Heart right ventricle (tissue), 16 donors: ENCODE data around the gene COL10A1. TPM values are rescaled to one million over a fixed set of nuclear protein-coding genes. Genes with fewer than 3 reads are reported as not detected.

ENCODE experiments used
- ATAC-seq, 8 donors: fragments of 200-7000 bp; cut with Tn5 transposase; one replicate each; pipeline ENCODE4 v1.9.1; 2020; ENCODE audit warnings: mild to moderate bottlenecking in 8 of 8, moderate library complexity in 8 of 8, moderate number of reproducible peaks in 1 of 8
- DNase-seq, 2 donors: peaks; one replicate each; pipeline ENCODE4 v3.0.0-alpha.2; 2020
- H3K27ac ChIP-seq, 10 donors: fragments of 200-600 bp; sonication (generic) in 2 of 10; one replicate each; pipeline versions ENCODE4 v1.5.0 to v1.8.0; 2020 to 2022; ENCODE audit warnings: mild to moderate bottlenecking in 3 of 10
- H3K27me3 ChIP-seq, 7 donors: fragments of 200-600 bp; one replicate each; pipeline ENCODE4 v1.8.0; 2021 to 2022; ENCODE audit warnings: mild to moderate bottlenecking in 2 of 7
- H3K36me3 ChIP-seq, 9 donors: fragments of 200-600 bp; sonication (generic) in 1 of 9; one replicate each; pipeline versions ENCODE4 v1.5.0 to v1.8.0; 2020 to 2022; ENCODE audit warnings: mild to moderate bottlenecking in 2 of 9
- H3K4me1 ChIP-seq, 9 donors: fragments of 200-600 bp; sonication (generic) in 1 of 9; one replicate each; pipeline versions ENCODE4 v1.5.0 to v1.8.0; 2020 to 2022; ENCODE audit warnings: mild to moderate bottlenecking in 4 of 9
- H3K4me3 ChIP-seq, 10 donors: fragments of 200-600 bp; sonication (generic) in 2 of 10; one replicate each; pipeline versions ENCODE4 v1.5.0 to v1.8.0; 2020 to 2022; ENCODE audit warnings: mild to moderate bottlenecking in 7 of 10, moderate library complexity in 2 of 10
- H3K9me3 ChIP-seq, 11 donors: fragments of 200-600 bp in 10 of 11; sonication (generic) in 2 of 11; one replicate each; pipeline versions ENCODE4 v1.5.0 to v1.8.0; 2013 to 2022; ENCODE audit warnings: mild to moderate bottlenecking in 2 of 11, control low read depth in 1 of 11, moderate library complexity in 1 of 11
- CTCF ChIP-seq, 9 donors: fragments of 200-600 bp; sonication (generic) in 2 of 9; IDR thresholded peaks; one replicate each; pipeline versions ENCODE4 v1.5.0 to v1.8.0; 2021 to 2022; ENCODE audit warnings: antibody characterized with exemption in 9 of 9, mild to moderate bottlenecking in 5 of 9, moderate library complexity in 1 of 9
- WGBS, 2 donors: extraction: QIAGEN DNeasy Blood & Tissue Kit; methylation state at CpG; one replicate each; pipeline ENCODE4 v1.1.7; 2013; ENCODE audit warnings: inconsistent platforms in 1 of 2; 5-methylcytosine and 5-hydroxymethylcytosine counted together
- intact Hi-C, 10 donors: fragments of 100-400 bp; cut with DNase I; formaldehyde crosslinking; loops; one replicate each; pipeline versions ENCODE4 v1.11.1 to v1.14.2; 2022
- polyA plus RNA-seq, 2 donors: library from polyadenylated mRNA; stranded (reverse); fragments of 200-250 nt; gene quantifications; one replicate each; pipeline ENCODE4 v1.2.3, GENCODE V29; 2013
- total RNA-seq, 10 donors: library from RNA; stranded (reverse); fragmentation: NEBNext Ultra II Directional in 3 of 10; extraction: Animal tissue kit (Norgen Biotek cat#: 25700) in 3 of 10; gene quantifications; one replicate each; pipeline versions ENCODE4 v1.2.1 to v1.2.4, GENCODE V29; 2021 to 2023
- donor health status: Arrhythmogenic right ventricular cardiomyopathy.
- donor health status: ischemic (EF 13 %, LVEDD 7.1; RV severe dilation, severe dysfunction).
- donor health status: healthy with polysubstance abuse.
- donor health status: DM: no; HTN: yes; CAD: no.
- donor health status: DM: no; HTN: no; CAD: no.
- donor health status: ischemic (EF 25% LVEDD 6.9; RV normal size, moderate dysfunction).
- donor health status: ischemic (EF 25% LVEDD 5.7; RV mildly dilated, moderate dysfunction).
- donor health status: healthy.
- donor health status: DM: yes; HTN: yes; CAD: no.
- donor health status: Ischemic cardiomyopathy.
- donor health status: ischemic (EF 35%, LVEDD 5.7; RV mildly dilated, moderate dysfunction).
- donor health status: nonischemic (EF 11% LVEDD 7.7; RV severe dilation, severe dysfunction).
- donor health status: DM: yes; HTN: yes; CAD: no.
- donor health status: PGD.
- donor health status: ischemic (EF 29% LVEDD 5.4; RV normal size, mild dysfunction).
- donor health status: nonischemic (EF 23%, LVEDD 6.1; RV moderate dilation, normal function).

COL10A1 gene
- total and polyA plus RNA-seq, 12 donors: 0.01 to 3.1 (median 0.15) TPM; not detected in 5

- DNase-seq: no peak
- H3K36me3 ChIP-seq: peaks cover 0 to 32% (median 15%) of the 10 kb centered on the region in 9 donors
- H3K9me3 ChIP-seq: no peaks in the 10 kb centered on the region
- H3K4me1 ChIP-seq: peaks cover 6 to 56% (median 51%) of the 10 kb centered on the region in 9 donors
- intact Hi-C loops: loop anchor here in 1 of 10 donors (10.0 kb wide), 1 partner anchor 490 kb away; no protein-coding TSS in a partner anchor
- no peak for TF ChIP-seq CTCF (IDR thresholded peaks at IDR 0.05)
- H3K27me3 ChIP-seq: no peaks in the 10 kb centered on the region
- no peak overlapping the region for H3K27ac ChIP-seq
- no peak for ATAC-seq
- 74 to 88% methylated on average over 3 of the region's 3 CpGs for WGBS, 2 donors
- H3K4me3 ChIP-seq: no peak overlapping the region
These were observed 20.7 kb downstream of the COL10A1 start for GRCh38 chr6:116105247-116105646.

GRCh38 chr6:116104636-116105035 lies 21.3 kb downstream of the COL10A1 start:
- no peak for TF ChIP-seq CTCF (IDR thresholded peaks at IDR 0.05)
- DNase-seq (no peak), ATAC-seq (no peak)
- intact Hi-C loops: loop anchor here in 1 of 10 donors (10.0 kb wide), 1 partner anchor 490 kb away; no protein-coding TSS in a partner anchor
- no peaks in the 10 kb centered on the region for H3K27me3 ChIP-seq
- peaks cover 6 to 62% (median 51%) of the 10 kb centered on the region in 9 donors for H3K4me1 ChIP-seq
- peaks cover 0 to 26% (median 11%) of the 10 kb centered on the region in 9 donors for H3K36me3 ChIP-seq
- no peak overlapping the region for H3K4me3 ChIP-seq
- WGBS, 2 donors: 96 to 100% methylated on average over 1 of the region's 1 CpG
- no peaks in the 10 kb centered on the region for H3K9me3 ChIP-seq
- no peak overlapping the region for H3K27ac ChIP-seq

GRCh38 chr6:116102873-116103272 lies 23.1 kb downstream of the COL10A1 start:
- intact Hi-C loops: loop anchor here in 1 of 10 donors (10.0 kb wide), 1 partner anchor 488 kb away; no protein-coding TSS in a partner anchor
- 80 to 86% methylated on average over 4 of the region's 4 CpGs for WGBS, 2 donors
- DNase-seq: no peak
- no peak for TF ChIP-seq CTCF (IDR thresholded peaks at IDR 0.05)
- ATAC-seq: no peak
- Histone ChIP-seq H3K9me3 (no peaks in the 10 kb centered on the region), H3K36me3 (peaks cover 0 to 8% (median 0%) of the 10 kb centered on the region in 9 donors), H3K27me3 (no peaks in the 10 kb centered on the region), H3K4me3 (no peak overlapping the region), H3K27ac (peak overlapping the region in 1 of 10 donors; percentile 17), H3K4me1 (peaks cover 6 to 72% (median 51%) of the 10 kb centered on the region in 9 donors)

GRCh38 chr6:116101790-116102189 lies 24.1 kb downstream of the COL10A1 start:
- 64 to 71% methylated on average over 2 of the region's 2 CpGs for WGBS, 2 donors
- no peak for TF ChIP-seq CTCF (IDR thresholded peaks at IDR 0.05)
- intact Hi-C loops: loop anchor here in 3 of 10 donors (2.0 to 10.0 kb wide), 3 partner anchors 91 to 487 kb away; no protein-coding TSS in a partner anchor
- peak overlapping the region in 9 of 10 donors; percentile 93 to 98 (median 96) for H3K27ac ChIP-seq
- DNase-seq (no peak), ATAC-seq (no peak)
- H3K36me3 ChIP-seq: peaks cover 0 to 2% (median 0%) of the 10 kb centered on the region in 9 donors
- peaks cover 0 to under 1% (median 0%) of the 10 kb centered on the region in 11 donors for H3K9me3 ChIP-seq
- H3K4me3 ChIP-seq: peak overlapping the region; percentile 71 to 94 (median 89)
- peaks cover 6 to 69% (median 49%) of the 10 kb centered on the region in 9 donors for H3K4me1 ChIP-seq
- H3K27me3 ChIP-seq: no peaks in the 10 kb centered on the region
